Stomach (tissue), 9 donors: ENCODE data around the gene SMIM12. TPM values are rescaled to one million over a fixed set of nuclear protein-coding genes. Genes with fewer than 3 reads are reported as not detected.

ENCODE experiments used
- DNase-seq, 2 donors: peaks; one replicate each; pipeline versions ENCODE4 v3.0.0 to v3.0.0-alpha.2; 2013 to 2019
- H3K27ac ChIP-seq, 5 donors: fragments of 200-600 bp in 4 of 5; sonication (generic) in 4 of 5; one replicate each; pipeline ENCODE4 v1.5.1; 2013 to 2019; ENCODE audit warnings: mild to moderate bottlenecking in 1 of 5, moderate library complexity in 1 of 5
- H3K27me3 ChIP-seq, 3 donors: fragments of 200-600 bp; sonication (generic); one replicate each; pipeline ENCODE4 v1.5.1; 2017 to 2019; ENCODE audit warnings: mixed run types in 1 of 3
- H3K36me3 ChIP-seq, 4 donors: fragments of 200-600 bp; sonication (generic); 1 replicate in 3 of 4; 2 replicates in 1 of 4; pipeline ENCODE4 v1.5.1; 2016 to 2019
- H3K4me1 ChIP-seq, 4 donors: fragments of 200-600 bp; sonication (generic); one replicate each; pipeline ENCODE4 v1.5.1; 2016 to 2019
- H3K4me3 ChIP-seq, 4 donors: fragments of 200-600 bp; sonication (generic) in 3 of 4; one replicate each; pipeline ENCODE4 v1.5.1; 2016 to 2019; ENCODE audit warnings: mild to moderate bottlenecking in 1 of 4
- H3K9me3 ChIP-seq, 4 donors: fragments of 200-600 bp; sonication (generic); one replicate each; pipeline ENCODE4 v1.5.1; 2016 to 2019
- CTCF ChIP-seq, 7 experiments: fragments of 450-650 bp in 4 of 7; fragments of 200-600 bp in 3 of 7; sonication (generic) in 3 of 7; IDR thresholded peaks; one replicate each; pipeline ENCODE4 v1.5.1; 2016 to 2019; ENCODE audit warnings: antibody characterized with exemption in 7 of 7, control low read depth in 2 of 7, mild to moderate bottlenecking in 1 of 7
- EP300 ChIP-seq: sonication (generic); formaldehyde crosslinking; IDR thresholded peaks from one replicate; pipeline ENCODE4 v1.6.1; 2017; ENCODE audit warnings: antibody characterized with exemption
- POLR2A ChIP-seq, 4 donors: fragments of 450-650 bp; IDR thresholded peaks; one replicate each; pipeline ENCODE4 v1.6.1; 2016; ENCODE audit warnings: antibody characterized with exemption in 4 of 4, control low read depth in 2 of 4, mild to moderate bottlenecking in 1 of 4, moderate library complexity in 1 of 4
- POLR2AphosphoS5 ChIP-seq, 3 donors: sonication (generic); formaldehyde crosslinking; IDR thresholded peaks; one replicate each; pipeline ENCODE4 v1.6.1; 2016; ENCODE audit warnings: antibody characterized with exemption in 3 of 3
- WGBS, 5 donors: extraction: QIAGEN DNeasy Blood & Tissue Kit in 3 of 5; methylation state at CpG; one replicate each; pipeline versions ENCODE4 v1.1.5 to v1.1.7; 2013 to 2018; 5-methylcytosine and 5-hydroxymethylcytosine counted together
- intact Hi-C: fragments of 100-400 bp; cut with DNase I; formaldehyde crosslinking; loops from one replicate; pipeline ENCODE4 v1.15.1; 2023; ENCODE audit warnings: low total_unique reads
- polyA plus RNA-seq, 3 donors: library from polyadenylated mRNA; stranded (reverse); fragments of 200-250 nt; gene quantifications; one replicate each; pipeline ENCODE4 v1.2.3, GENCODE V29; 2013
- total RNA-seq, 5 donors: library from RNA; depleted of rRNA; stranded (reverse); fragments of >200 nt; gene quantifications; one replicate each; pipeline versions ENCODE4 v1.1.0 to v1.2.3, GENCODE V29; 2014 to 2016
- donor health status: healthy with polysubstance abuse.
- donor health status: Bipolar disorder and iron deficiency.
- donor health status: healthy.

Gene SMIM12
- total and polyA plus RNA-seq, 8 donors: 0.58 to 28.9 (median 22.6) TPM

GRCh38 chr1:34874296-34874952 is 14.9 kb upstream of the SMIM12 start:
- Histone ChIP-seq H3K9me3 (no peaks in the 10 kb centered on the region), H3K36me3 (no peaks in the 10 kb centered on the region), H3K4me3 (no peak overlapping the region), H3K27ac (no peak overlapping the region), H3K4me1 (no peaks in the 10 kb centered on the region), H3K27me3 (peaks cover 0 to 67% (median 25%) of the 10 kb centered on the region in 3 donors)
- no peak for TF ChIP-seq CTCF (IDR thresholded peaks at IDR 0.05)
- no peak for TF ChIP-seq POLR2AphosphoS5 (IDR thresholded peaks at IDR 0.05)
- no peak for TF ChIP-seq EP300
- TF ChIP-seq POLR2A (IDR thresholded peaks at IDR 0.05): no peak
- intact Hi-C loops: no loop called here
- DNase-seq: no peak
- 56 to 74% (median 62%) methylated on average over 4 of the region's 4 CpGs for WGBS, 5 donors

DNA sequence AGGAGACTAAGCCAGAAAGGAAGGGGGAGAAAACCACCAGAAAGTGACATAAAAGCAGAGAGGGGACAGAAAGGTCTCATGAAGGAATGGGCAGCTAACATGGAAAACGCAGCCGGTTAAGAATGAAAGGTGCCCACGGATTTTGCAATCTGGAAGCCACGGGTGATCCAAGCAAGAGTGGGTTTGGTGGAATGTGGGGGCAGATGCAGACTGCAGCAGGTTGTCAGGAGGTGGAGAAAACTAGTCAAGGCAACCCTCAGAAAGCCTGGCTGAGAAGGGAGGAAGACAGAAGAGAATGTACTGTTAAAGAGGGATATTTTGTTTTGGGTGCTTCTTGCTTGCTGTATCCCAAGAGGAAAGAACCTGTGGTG is 12.6 kb upstream of the SMIM12 start:
- H3K4me3 ChIP-seq: no peak overlapping the region
- H3K36me3 ChIP-seq: no peaks in the 10 kb centered on the region
- intact Hi-C loops: no loop called here
- peaks cover 0 to 48% (median 24%) of the 10 kb centered on the region in 3 donors for H3K27me3 ChIP-seq
- TF ChIP-seq POLR2A (IDR thresholded peaks at IDR 0.05): no peak
- TF ChIP-seq CTCF (IDR thresholded peaks at IDR 0.05): no peak
- no peak for TF ChIP-seq EP300
- TF ChIP-seq POLR2AphosphoS5 (IDR thresholded peaks at IDR 0.05): no peak
- H3K4me1 ChIP-seq: peaks cover 0 to 3% (median under 1%) of the 10 kb centered on the region in 4 donors
- H3K9me3 ChIP-seq: no peaks in the 10 kb centered on the region
- 76 to 88% (median 83%) methylated on average over 4 of the region's 4 CpGs for WGBS, 5 donors
- DNase-seq: no peak
- H3K27ac ChIP-seq: no peak overlapping the region

GRCh38 chr1:34871443-34872132 is 12.0 kb upstream of the SMIM12 start:
- intact Hi-C loops: no loop called here
- H3K9me3 ChIP-seq: no peaks in the 10 kb centered on the region
- peaks cover 0 to 43% (median 19%) of the 10 kb centered on the region in 3 donors for H3K27me3 ChIP-seq
- no peak for DNase-seq
- H3K4me3 ChIP-seq: no peak overlapping the region
- H3K27ac ChIP-seq: no peak overlapping the region
- WGBS, 5 donors: 73 to 80% (median 76%) methylated on average over 16 to 17 of the region's 17 CpGs
- TF ChIP-seq POLR2AphosphoS5 (IDR thresholded peaks at IDR 0.05): no peak
- no peak for TF ChIP-seq EP300
- no peak for TF ChIP-seq CTCF (IDR thresholded peaks at IDR 0.05)
- no peak for TF ChIP-seq POLR2A (IDR thresholded peaks at IDR 0.05)
- peaks cover 3 to 9% (median 5%) of the 10 kb centered on the region in 4 donors for H3K4me1 ChIP-seq
- H3K36me3 ChIP-seq: no peaks in the 10 kb centered on the region

DNA sequence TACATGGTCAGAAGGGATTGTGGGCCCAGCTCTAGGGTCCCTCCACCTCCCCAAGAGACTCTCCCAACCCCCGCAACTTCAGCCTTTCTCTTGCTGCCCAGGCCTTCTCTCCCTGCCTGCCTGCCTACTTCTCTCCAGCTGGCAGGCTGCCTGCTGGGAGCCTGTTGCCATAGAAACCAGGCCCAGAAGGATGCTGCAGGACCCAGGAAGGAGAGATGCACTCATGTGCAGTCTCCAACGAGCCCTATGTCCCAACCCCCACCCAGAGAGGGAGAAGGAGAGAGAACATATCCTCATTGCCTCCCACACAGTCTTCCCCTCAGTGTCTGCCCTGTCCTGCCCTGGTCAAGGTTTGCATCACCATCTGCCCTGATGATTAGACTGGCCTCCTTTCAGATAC is 10.8 kb upstream of the SMIM12 start:
- Histone ChIP-seq H3K4me3 (no peak overlapping the region), H3K4me1 (peaks cover 10 to 18% (median 13%) of the 10 kb centered on the region in 4 donors), H3K27me3 (peaks cover 0 to 31% (median 19%) of the 10 kb centered on the region in 3 donors), H3K27ac (no peak overlapping the region), H3K36me3 (no peaks in the 10 kb centered on the region), H3K9me3 (no peaks in the 10 kb centered on the region)
- WGBS, 5 donors: 54 to 93% (median 59%) methylated on average over 1 to 2 of the region's 2 CpGs
- TF ChIP-seq CTCF (IDR thresholded peaks at IDR 0.05): no peak
- TF ChIP-seq EP300: no peak
- no peak for DNase-seq
- intact Hi-C loops: no loop called here
